ENCODE data around the gene PDE9A. TPM values are rescaled to one million over a fixed set of nuclear protein-coding genes. Genes with fewer than 3 reads are reported as not detected.

Gene PDE9A
- total RNA-seq, 6 experiments from 2014 or later: not detected

DNA sequence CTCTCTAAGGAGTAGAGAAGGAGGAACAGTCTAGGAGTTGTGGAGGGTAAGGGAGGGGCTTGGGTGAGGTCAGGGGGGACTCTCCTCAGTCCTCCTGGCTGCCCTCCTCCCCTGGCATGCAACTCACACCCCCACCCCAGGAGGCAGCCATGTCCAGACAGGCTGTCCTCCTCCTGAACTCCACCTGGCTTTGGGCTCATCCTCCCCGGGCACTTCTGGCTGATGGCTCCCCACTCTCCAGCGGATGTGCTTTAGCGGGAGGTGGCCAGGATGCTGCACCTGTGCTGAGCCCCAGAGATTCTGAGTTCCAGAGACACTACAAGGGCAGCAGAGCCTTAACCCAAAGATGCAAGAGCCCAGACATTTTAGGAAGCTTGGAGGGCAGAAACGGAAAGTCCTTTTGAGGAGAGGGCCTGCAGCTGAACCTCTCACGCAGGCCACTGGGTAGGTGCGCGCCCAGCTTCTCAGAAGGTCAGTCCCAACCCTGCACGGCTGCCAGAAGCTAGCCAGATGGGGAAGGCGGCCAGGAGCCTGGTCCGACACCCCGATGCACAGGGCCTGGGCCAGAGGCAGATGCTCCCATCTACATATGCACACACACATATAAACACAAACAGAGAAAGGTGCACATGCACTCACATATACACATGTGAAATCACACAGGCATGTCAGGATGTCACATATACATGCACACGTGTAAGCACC, 83.4 kb downstream of the PDE9A start:
- H3K36me3 Mint-ChIP-seq (ENCODE audit: low read depth): no peaks in the 10 kb centered on the region
- no peaks in the 10 kb centered on the region for H3K4me1 Mint-ChIP-seq (ENCODE audit: low read depth)
- H3K4me3 Mint-ChIP-seq: no peak overlapping the region
- peaks cover 5% of the 10 kb centered on the region; the same call in 1 of the 2 replicates for H3K9me3 Mint-ChIP-seq
- TF ChIP-seq CTCF (IDR thresholded peaks at IDR 0.05): no peak
- peaks cover 8% of the 10 kb centered on the region; the same call in 1 of the 2 replicates for H3K27me3 Mint-ChIP-seq (ENCODE audit: insufficient read depth)
- no peak overlapping the region for H3K27ac Mint-ChIP-seq
- DNase-seq: no peak

GRCh38 chr21:42737951-42738590, 84.7 kb downstream of the PDE9A start:
- peaks cover 9% of the 10 kb centered on the region; the same call in 1 of the 2 replicates for H3K27me3 Mint-ChIP-seq (ENCODE audit: insufficient read depth)
- no peaks in the 10 kb centered on the region for H3K36me3 Mint-ChIP-seq (ENCODE audit: low read depth)
- no peaks in the 10 kb centered on the region for H3K4me1 Mint-ChIP-seq (ENCODE audit: low read depth)
- no peak overlapping the region for H3K4me3 Mint-ChIP-seq
- DNase-seq: no peak
- no peak overlapping the region for H3K27ac Mint-ChIP-seq
- no peak for TF ChIP-seq CTCF (IDR thresholded peaks at IDR 0.05)
- peaks cover 5% of the 10 kb centered on the region; the same call in 1 of the 2 replicates for H3K9me3 Mint-ChIP-seq

DNA sequence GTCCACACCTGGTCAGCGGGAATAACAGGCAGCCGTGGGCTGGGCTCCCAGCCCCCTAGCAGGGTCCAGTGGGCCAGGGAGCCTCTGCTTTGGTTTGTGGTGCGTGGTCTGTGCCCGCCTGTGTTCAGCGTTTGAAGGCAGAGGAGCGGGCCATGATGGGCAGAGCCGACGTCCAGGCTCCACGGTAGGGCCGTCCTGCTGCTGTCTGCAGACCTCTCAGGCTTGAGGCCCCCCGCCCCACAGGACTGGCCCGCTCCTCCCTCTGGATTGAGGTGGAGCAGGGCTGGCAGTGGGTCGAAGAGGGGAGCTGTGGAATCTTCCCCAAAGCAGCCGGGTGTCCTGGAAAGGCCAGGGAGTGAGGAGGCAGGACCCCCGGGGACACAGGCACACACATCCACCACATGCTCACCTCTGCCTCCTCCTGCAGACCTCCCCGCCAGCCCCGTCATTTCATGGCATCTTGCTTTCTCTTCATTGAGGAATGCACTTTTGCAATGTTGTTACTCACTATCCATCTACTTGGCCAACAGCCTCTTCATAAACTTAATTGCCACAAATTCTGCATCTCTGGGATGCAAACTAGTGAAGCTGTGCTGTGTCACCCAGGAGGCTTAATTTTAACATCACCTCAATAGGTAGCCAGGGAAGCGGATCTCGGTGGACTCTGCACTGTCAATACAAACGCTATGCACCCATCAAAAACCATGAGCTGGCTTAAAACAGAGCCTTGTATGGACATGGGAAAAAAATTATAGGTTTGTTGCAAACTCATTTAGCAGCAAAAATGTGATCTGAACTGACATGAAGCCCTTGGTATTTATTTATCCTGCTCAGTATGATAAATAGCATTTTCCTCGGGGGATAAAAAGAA, 85.9 kb downstream of the PDE9A start:
- Mint-ChIP-seq H3K4me3 (no peak overlapping the region), H3K36me3 (ENCODE audit: low read depth) (no peaks in the 10 kb centered on the region), H3K4me1 (ENCODE audit: low read depth) (no peaks in the 10 kb centered on the region), H3K27me3 (ENCODE audit: insufficient read depth) (peaks cover 12% of the 10 kb centered on the region; the same call in 1 of the 2 replicates), H3K9me3 (peaks cover 5% of the 10 kb centered on the region; the same call in 1 of the 2 replicates), H3K27ac (no peak overlapping the region)
- no peak for TF ChIP-seq CTCF (IDR thresholded peaks at IDR 0.05)
- no peak for DNase-seq

DNA sequence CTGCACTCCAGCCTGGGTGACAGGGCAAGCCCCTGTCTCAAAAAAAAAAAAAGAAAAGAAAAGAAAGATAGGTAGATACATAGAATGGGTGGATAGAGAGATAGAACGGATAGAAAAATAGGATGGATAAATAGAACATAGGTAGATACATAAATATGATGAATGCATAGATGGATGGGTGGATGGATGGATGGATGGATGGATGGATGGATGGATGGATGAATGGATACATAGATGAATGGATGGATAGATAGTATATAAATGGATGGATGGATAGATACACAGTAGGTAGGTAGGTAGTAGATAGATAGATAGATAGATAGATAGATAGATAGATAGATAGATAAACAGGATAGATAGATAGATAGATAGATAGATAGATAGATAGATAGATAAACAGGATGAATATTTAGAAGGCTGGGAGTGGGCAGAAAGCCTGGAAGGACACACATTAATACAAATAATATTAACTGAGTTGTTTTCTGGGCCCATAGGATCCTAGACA, 87.0 kb downstream of the PDE9A start:
- TF ChIP-seq CTCF (IDR thresholded peaks at IDR 0.05): no peak
- no peak overlapping the region for H3K27ac Mint-ChIP-seq
- H3K4me3 Mint-ChIP-seq: no peak overlapping the region
- H3K27me3 Mint-ChIP-seq (ENCODE audit: insufficient read depth): peaks cover 16% of the 10 kb centered on the region
- DNase-seq: no peak
- no peaks in the 10 kb centered on the region for H3K4me1 Mint-ChIP-seq (ENCODE audit: low read depth)
- H3K36me3 Mint-ChIP-seq (ENCODE audit: low read depth): no peaks in the 10 kb centered on the region
- peaks cover 5% of the 10 kb centered on the region; the same call in 1 of the 2 replicates for H3K9me3 Mint-ChIP-seq

GRCh38 chr21:42741066-42741465, 87.6 kb downstream of the PDE9A start:
- no peak for TF ChIP-seq CTCF (IDR thresholded peaks at IDR 0.05)
- Mint-ChIP-seq H3K36me3 (ENCODE audit: low read depth) (no peaks in the 10 kb centered on the region), H3K27ac (no peak overlapping the region), H3K4me3 (no peak overlapping the region), H3K9me3 (peaks cover 2% of the 10 kb centered on the region; the same call in 1 of the 2 replicates), H3K4me1 (ENCODE audit: low read depth) (no peaks in the 10 kb centered on the region), H3K27me3 (ENCODE audit: insufficient read depth) (peaks cover 17% of the 10 kb centered on the region)
- no peak for DNase-seq
